Measurements from ENCODE around the gene SETD1A.

SETD1A gene

DNA sequence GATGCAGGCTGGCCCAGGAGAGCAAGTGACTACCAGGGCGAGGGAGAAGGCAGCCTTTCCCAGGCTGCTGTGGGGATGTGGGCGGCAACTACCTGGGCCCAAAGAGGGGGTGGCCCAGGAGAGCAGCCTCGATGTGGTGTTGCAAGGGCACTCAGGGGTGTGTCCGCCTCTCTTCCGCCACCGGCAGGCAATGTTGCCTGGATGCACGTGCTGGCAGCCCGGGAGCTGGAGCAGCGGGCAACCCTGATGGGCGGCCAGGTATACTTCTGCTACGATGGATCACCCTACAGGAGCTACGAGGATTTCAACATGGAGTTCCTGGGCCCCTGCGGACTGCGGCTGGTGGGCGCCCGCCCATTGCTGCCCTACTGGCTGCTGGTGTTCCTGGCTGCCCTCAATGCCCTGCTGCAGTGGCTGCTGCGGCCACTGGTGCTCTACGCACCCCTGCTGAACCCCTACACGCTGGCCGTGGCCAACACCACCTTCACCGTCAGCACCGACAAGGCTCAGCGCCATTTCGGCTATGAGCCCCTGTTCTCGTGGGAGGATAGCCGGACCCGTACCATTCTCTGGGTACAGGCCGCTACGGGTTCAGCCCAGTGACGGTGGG lies 30.1 kb downstream of the SETD1A start:
- Mint-ChIP-seq H3K36me3 (ENCODE audit: low read depth) (peaks cover 8% of the 10 kb centered on the region), H3K4me3 (no peak overlapping the region), H3K9me3 (no peaks in the 10 kb centered on the region), H3K27me3 (ENCODE audit: low read depth) (no peaks in the 10 kb centered on the region), H3K4me1 (no peaks in the 10 kb centered on the region), H3K27ac (no peak overlapping the region)
- TF ChIP-seq, protein P1, sequence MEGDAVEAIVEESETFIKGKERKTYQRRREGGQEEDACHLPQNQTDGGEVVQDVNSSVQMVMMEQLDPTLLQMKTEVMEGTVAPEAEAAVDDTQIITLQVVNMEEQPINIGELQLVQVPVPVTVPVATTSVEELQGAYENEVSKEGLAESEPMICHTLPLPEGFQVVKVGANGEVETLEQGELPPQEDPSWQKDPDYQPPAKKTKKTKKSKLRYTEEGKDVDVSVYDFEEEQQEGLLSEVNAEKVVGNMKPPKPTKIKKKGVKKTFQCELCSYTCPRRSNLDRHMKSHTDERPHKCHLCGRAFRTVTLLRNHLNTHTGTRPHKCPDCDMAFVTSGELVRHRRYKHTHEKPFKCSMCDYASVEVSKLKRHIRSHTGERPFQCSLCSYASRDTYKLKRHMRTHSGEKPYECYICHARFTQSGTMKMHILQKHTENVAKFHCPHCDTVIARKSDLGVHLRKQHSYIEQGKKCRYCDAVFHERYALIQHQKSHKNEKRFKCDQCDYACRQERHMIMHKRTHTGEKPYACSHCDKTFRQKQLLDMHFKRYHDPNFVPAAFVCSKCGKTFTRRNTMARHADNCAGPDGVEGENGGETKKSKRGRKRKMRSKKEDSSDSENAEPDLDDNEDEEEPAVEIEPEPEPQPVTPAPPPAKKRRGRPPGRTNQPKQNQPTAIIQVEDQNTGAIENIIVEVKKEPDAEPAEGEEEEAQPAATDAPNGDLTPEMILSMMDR (IDR thresholded peaks at IDR 0.05; ENCODE audit: unreplicated experiment in 3 of 3) = no peak

DNA sequence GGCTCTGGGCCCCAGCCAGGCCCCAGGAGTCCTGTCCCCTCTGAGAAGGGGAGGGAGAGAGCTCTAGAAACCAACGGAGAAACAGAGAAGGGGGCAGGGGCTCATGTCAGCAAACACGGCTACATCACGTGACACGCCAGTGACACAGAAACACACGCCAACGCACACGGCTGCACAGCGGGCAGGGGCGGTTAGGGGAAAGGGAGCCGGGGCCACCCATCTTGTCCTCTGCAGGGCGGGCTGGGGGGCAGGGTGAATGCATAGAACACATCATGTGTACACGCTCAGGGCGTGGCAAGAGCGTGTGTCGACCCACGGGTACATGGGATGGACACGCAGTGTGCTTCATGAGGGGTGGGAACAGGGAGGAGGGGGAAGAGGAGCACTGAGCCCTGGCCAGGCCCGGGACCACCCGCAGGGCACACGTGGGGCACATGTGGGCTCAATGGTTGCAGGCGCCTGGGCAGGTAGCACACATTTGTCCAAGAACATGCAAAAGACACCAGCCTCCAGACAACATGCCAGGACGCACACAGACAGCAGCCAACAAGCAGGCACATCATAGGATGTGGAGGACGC lies 32.0 kb downstream of the SETD1A start:
- no peaks in the 10 kb centered on the region for H3K9me3 Mint-ChIP-seq
- H3K4me1 Mint-ChIP-seq = no peaks in the 10 kb centered on the region
- H3K4me3 Mint-ChIP-seq = no peak overlapping the region
- H3K36me3 Mint-ChIP-seq (ENCODE audit: low read depth) = no peaks in the 10 kb centered on the region
- H3K27ac Mint-ChIP-seq = no peak overlapping the region
- TF ChIP-seq, protein P1 (IDR thresholded peaks at IDR 0.05; ENCODE audit: unreplicated experiment in 3 of 3) = no peak
- H3K27me3 Mint-ChIP-seq (ENCODE audit: low read depth) = no peaks in the 10 kb centered on the region

DNA sequence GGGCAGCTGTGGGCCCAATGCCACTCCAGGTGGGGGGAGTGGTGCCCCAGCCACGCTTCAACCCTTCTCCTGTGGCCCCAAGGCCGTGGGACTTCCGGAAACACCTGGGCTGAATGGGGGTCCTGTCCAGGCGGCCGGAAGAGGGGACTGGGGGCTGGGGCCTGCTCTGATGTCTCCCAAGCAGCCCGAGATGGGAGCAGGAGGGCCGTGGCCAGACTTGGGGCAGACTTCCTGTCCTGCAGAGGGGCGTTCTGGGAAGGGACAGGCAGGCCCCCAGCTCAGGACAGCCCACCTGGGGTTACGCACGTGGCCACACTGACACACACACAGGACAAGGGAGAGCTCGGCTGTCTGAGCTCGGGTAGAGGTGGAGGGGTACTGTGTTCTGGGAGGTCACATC lies 32.6 kb downstream of the SETD1A start:
- Mint-ChIP-seq H3K27me3 (ENCODE audit: low read depth) (no peaks in the 10 kb centered on the region), H3K27ac (no peak overlapping the region), H3K4me1 (no peaks in the 10 kb centered on the region), H3K36me3 (ENCODE audit: low read depth) (no peaks in the 10 kb centered on the region), H3K9me3 (no peaks in the 10 kb centered on the region), H3K4me3 (no peak overlapping the region)
- TF ChIP-seq, protein P1 (IDR thresholded peaks at IDR 0.05; ENCODE audit: unreplicated experiment in 3 of 3) = no peak

DNA sequence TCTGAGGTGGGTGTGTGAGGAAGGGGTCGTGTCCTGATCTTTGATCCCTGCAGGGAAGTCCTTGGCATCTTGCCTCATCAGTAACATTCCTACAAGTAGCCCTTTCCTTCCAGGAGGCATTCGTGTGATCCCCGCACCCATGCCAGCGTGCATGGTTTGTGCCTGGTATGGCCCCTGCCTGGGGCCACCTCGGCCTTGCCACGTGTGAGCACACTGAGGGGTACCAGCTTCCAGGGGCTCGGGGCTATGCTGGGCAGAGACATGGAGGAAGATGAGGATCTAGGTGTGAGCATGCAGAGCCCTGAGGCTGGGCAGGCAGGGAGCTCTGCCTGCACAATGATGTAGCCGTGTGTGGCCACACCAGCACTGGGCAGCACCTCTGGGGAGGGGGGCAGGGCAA lies 33.5 kb downstream of the SETD1A start:
- Mint-ChIP-seq H3K27me3 (ENCODE audit: low read depth) (peaks cover under 1% of the 10 kb centered on the region), H3K36me3 (ENCODE audit: low read depth) (no peaks in the 10 kb centered on the region), H3K27ac (no peak overlapping the region), H3K9me3 (no peaks in the 10 kb centered on the region), H3K4me1 (peaks cover under 1% of the 10 kb centered on the region), H3K4me3 (no peak overlapping the region)
- TF ChIP-seq, protein P1 (IDR thresholded peaks at IDR 0.05; ENCODE audit: unreplicated experiment in 3 of 3) = no peak

DNA sequence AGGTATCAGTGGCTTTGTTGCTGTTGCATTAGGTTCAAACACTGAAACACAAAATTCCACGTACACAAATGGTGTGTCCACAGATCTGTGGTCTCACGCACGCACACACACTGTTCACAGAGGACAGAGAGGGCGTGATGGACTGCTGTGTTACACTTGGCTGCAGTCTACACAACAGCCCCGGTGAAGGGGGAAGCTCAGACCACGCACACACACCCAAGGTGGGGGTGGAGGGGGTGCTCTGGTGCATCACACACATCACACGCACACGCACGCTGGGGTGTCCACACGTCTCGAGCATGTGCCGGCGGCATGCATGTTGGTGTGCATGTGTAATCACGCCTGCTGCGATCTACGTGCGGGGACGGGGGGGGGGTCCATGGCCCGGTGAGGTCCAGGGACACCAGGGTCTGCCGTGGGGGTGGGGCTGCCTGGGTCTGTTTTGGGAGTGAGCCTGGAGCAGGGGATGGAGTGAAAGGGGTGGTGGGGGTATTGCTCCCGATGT lies 34.8 kb downstream of the SETD1A start:
- H3K4me3 Mint-ChIP-seq = no peak overlapping the region
- H3K4me1 Mint-ChIP-seq = peaks cover 5% of the 10 kb centered on the region
- H3K27me3 Mint-ChIP-seq (ENCODE audit: low read depth) = peaks cover 9% of the 10 kb centered on the region
- H3K9me3 Mint-ChIP-seq = no peaks in the 10 kb centered on the region
- no peak overlapping the region for H3K27ac Mint-ChIP-seq
- TF ChIP-seq, protein P1 (IDR thresholded peaks at IDR 0.05; ENCODE audit: unreplicated experiment in 3 of 3) = no peak
- peaks cover 4% of the 10 kb centered on the region for H3K36me3 Mint-ChIP-seq (ENCODE audit: low read depth)

All from nephron (organoid).